Glutamatergic neuron (in vitro differentiated cells): ENCODE measurements around the gene NEK9. TPM values are rescaled to one million over a fixed set of nuclear protein-coding genes. Genes with fewer than 3 reads are reported as not detected.

ENCODE experiments used
- DNase-seq: peaks from one replicate; pipeline ENCODE4 v3.0.0; 2022
- H3K27ac Mint-ChIP-seq: one replicate; pipeline ENCODE4 v1.8.0; 2020; ENCODE audit warnings: mild to moderate bottlenecking, mixed read lengths, inconsistent platforms; ENCODE audit not compliant: unreplicated experiment
- H3K27me3 Mint-ChIP-seq: one replicate; pipeline ENCODE4 v1.8.0; 2020; ENCODE audit warnings: mild to moderate bottlenecking, moderate library complexity, mixed read lengths, inconsistent platforms; ENCODE audit not compliant: unreplicated experiment
- H3K36me3 Mint-ChIP-seq: one replicate; pipeline ENCODE4 v1.8.0; 2020; ENCODE audit warnings: mild to moderate bottlenecking, mixed read lengths, inconsistent platforms; ENCODE audit not compliant: unreplicated experiment
- H3K4me1 Mint-ChIP-seq: one replicate; pipeline ENCODE4 v1.8.0; 2020; ENCODE audit warnings: mild to moderate bottlenecking, low read depth, mixed read lengths, inconsistent platforms; ENCODE audit not compliant: unreplicated experiment
- H3K4me3 Mint-ChIP-seq: one replicate; pipeline ENCODE4 v1.8.0; 2020; ENCODE audit warnings: mild to moderate bottlenecking, mixed read lengths, inconsistent platforms; ENCODE audit not compliant: unreplicated experiment
- H3K9me3 Mint-ChIP-seq: one replicate; pipeline ENCODE4 v1.8.0; 2020; ENCODE audit warnings: mild to moderate bottlenecking, moderate library complexity, mixed read lengths, inconsistent platforms; ENCODE audit not compliant: unreplicated experiment
- CTCF ChIP-seq: fragments of 200-600 bp; sonication (generic); IDR thresholded peaks from one replicate; pipeline ENCODE4 v1.5.0; 2021; ENCODE audit not compliant: partially characterized antibody, unreplicated experiment
- total RNA-seq: library from RNA; stranded (reverse); fragmentation: NEBNext Ultra II Directional; extraction: Animal tissue kit (Norgen Biotek cat#: 25700); gene quantifications from one replicate; pipeline ENCODE4 v1.2.1, GENCODE V29; 2021; ENCODE audit not compliant: unreplicated experiment

The NEK9 gene
- total RNA-seq, 1 donor from 2014 or later: 50.7 TPM

GRCh38 chr14:75147423-75148071 is 20.7 kb upstream of the NEK9 start:
- no peak for TF ChIP-seq CTCF
- Mint-ChIP-seq H3K36me3 (no peaks in the 10 kb centered on the region), H3K9me3 (no peaks in the 10 kb centered on the region), H3K27ac (no peak overlapping the region), H3K27me3 (no peaks in the 10 kb centered on the region), H3K4me1 (no peaks in the 10 kb centered on the region), H3K4me3 (no peak overlapping the region)
- peak; percentile 29 for DNase-seq

GRCh38 chr14:75144944-75145343 is 18.1 kb upstream of the NEK9 start:
- H3K4me1 Mint-ChIP-seq: no peaks in the 10 kb centered on the region
- no peak for TF ChIP-seq CTCF
- H3K9me3 Mint-ChIP-seq: no peaks in the 10 kb centered on the region
- no peak for DNase-seq
- no peaks in the 10 kb centered on the region for H3K36me3 Mint-ChIP-seq
- no peak overlapping the region for H3K27ac Mint-ChIP-seq
- H3K4me3 Mint-ChIP-seq: no peak overlapping the region
- no peaks in the 10 kb centered on the region for H3K27me3 Mint-ChIP-seq

- Mint-ChIP-seq H3K9me3 (no peaks in the 10 kb centered on the region), H3K27ac (no peak overlapping the region), H3K4me3 (no peak overlapping the region), H3K4me1 (no peaks in the 10 kb centered on the region), H3K36me3 (no peaks in the 10 kb centered on the region), H3K27me3 (no peaks in the 10 kb centered on the region)
- no peak for DNase-seq
- TF ChIP-seq CTCF: no peak
Measured at GRCh38 chr14:75143761-75144527, 17.1 kb upstream of the NEK9 start.

- H3K4me3 Mint-ChIP-seq: no peak overlapping the region
Measured at GRCh38 chr14:75142494-75142893, 15.6 kb upstream of the NEK9 start.

More at GRCh38 chr14:75142494-75142893, 15.6 kb upstream of the NEK9 start:
- TF ChIP-seq CTCF: no peak
- DNase-seq: no peak
- H3K27me3 Mint-ChIP-seq: no peaks in the 10 kb centered on the region
- no peaks in the 10 kb centered on the region for H3K36me3 Mint-ChIP-seq
- H3K27ac Mint-ChIP-seq: no peak overlapping the region
- no peaks in the 10 kb centered on the region for H3K4me1 Mint-ChIP-seq
- H3K9me3 Mint-ChIP-seq: no peaks in the 10 kb centered on the region
